SU-DHL-6 (cell line): ENCODE measurements around the gene TADA2A.

Experiments used
- EZH2phosphoT487 ChIP-seq: fragments of 200-600 bp; sonication (generic), shearing (Covaris generic); conservative IDR thresholded peaks from 2 replicates; pipeline ENCODE4 v1.6.1; 2018; ENCODE audit warnings: mild to moderate bottlenecking, antibody characterized with exemption, low read length, moderate library complexity, mixed read lengths
- TF ChIP-seq, protein P1 (sequence below): fragments of 200-600 bp; sonication (generic); IDR thresholded peaks from one replicate; pipeline ENCODE4 v1.5.1; 2017; ENCODE audit warnings: antibody characterized with exemption, mild to moderate bottlenecking, low read length, moderate library complexity; ENCODE audit not compliant: insufficient read depth, poor library complexity, severe bottlenecking

DNA sequence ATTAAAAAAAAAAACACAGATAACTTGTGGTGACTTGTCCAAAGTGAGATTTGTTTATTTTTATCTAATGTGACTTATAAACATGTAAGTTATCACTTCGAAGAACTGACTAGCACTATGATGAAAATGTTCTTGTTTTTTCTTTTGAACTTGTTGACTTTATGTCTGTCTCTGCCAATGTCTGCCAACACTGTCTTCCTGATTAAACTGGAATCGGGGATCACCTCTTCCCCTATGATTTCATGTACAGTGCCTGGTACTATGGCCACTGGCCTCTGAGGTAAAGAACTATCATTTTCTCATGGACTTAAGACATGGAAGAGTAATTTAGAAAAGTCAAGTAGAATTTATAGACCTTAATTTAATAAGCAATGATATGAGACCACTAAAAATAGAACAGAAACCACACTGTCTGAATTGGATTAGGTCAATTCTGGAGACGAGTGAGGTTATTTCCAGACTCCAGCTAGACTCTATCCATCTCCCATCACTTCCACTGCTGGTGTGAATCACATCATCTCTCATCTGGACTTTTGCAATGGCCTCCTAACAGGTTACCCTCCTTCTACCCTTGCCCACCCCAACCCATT, 22.0 kb upstream of the TADA2A start:
- TF ChIP-seq, protein P1, sequence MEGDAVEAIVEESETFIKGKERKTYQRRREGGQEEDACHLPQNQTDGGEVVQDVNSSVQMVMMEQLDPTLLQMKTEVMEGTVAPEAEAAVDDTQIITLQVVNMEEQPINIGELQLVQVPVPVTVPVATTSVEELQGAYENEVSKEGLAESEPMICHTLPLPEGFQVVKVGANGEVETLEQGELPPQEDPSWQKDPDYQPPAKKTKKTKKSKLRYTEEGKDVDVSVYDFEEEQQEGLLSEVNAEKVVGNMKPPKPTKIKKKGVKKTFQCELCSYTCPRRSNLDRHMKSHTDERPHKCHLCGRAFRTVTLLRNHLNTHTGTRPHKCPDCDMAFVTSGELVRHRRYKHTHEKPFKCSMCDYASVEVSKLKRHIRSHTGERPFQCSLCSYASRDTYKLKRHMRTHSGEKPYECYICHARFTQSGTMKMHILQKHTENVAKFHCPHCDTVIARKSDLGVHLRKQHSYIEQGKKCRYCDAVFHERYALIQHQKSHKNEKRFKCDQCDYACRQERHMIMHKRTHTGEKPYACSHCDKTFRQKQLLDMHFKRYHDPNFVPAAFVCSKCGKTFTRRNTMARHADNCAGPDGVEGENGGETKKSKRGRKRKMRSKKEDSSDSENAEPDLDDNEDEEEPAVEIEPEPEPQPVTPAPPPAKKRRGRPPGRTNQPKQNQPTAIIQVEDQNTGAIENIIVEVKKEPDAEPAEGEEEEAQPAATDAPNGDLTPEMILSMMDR = no peak
- TF ChIP-seq EZH2phosphoT487 = no peak
